Endometrium (tissue), 2 donors: ENCODE measurements around the gene ENSA.
"Not testable (repeated sequence)": the region's sequence is repeated elsewhere in the genome, so short reads cannot be mapped to it uniquely, and the experiment has no call there.

Source experiments
- FAIRE-seq: peaks from 2 replicates; lab custom pipeline; 2012; peaks lifted over from hg19 to GRCh38; lab: Jason Lieb, UNC
- donor health status: control.
- donor health status: control.

ENSA gene, protein sequence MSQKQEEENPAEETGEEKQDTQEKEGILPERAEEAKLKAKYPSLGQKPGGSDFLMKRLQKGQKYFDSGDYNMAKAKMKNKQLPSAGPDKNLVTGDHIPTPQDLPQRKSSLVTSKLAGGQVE

DNA sequence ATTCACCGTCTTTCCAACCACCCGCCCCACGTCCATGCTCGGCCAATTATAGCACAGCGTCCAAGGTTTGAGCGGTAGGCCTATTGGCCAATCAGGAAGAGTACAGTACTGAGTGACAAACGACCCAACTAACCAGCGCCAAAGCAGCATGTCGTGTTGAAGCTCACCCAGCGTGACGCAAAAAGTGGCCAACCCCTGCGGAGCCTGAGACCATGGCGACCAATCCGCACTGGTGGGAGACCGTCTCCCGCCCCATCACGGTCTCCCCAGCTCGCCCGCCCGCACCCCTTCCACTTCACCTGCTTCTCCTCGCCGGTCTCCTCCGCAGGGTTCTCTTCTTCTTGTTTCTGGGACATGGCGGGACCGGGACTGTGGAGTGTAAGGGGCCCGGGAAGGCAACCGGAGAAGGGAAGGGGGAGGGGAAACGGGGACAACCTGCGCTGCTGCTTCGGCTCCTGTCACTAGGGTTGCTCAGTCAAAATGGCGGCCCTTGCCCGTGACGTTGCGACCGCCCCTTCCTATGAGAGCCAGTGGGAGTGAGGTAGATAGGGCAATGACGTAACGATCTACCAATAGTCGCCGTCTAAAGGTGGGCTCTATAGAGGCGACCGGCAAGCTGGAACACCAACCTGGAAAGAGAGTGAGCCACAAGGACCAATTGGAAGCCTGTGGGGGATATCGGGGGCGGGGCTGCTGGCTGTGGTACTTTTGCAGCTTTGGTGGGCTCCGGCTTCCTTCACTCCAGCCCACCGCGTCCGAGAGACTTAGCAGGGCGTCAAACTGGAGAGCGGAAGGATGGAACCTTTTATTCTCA, at the start of gene ENSA:
Gene ENSA (minus strand): TSS at position 498 of the 814 bp plus-strand sequence. CDS start 142 bp downstream, at position 356.
- FAIRE-seq = peak; percentile 95

DNA sequence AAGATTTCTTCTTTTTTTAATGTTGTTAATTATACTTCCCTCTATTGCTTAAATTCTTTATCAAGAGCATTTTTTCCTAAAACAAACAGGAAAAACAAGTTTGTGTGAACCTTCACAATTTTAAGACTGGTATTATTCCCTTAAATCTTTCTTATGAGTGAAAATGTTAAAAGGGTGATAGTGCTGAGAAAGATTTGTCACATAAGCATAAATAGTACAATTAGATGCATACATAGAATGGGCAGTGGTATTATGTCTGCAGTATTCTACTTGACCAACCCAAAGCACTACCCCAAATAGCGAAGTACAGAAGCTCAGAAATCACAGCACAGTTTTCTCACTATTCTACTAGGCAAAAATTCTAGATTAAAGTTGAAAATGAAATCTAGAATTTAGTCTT, 49.6 kb upstream of the ENSA start:
- no peak for FAIRE-seq

DNA sequence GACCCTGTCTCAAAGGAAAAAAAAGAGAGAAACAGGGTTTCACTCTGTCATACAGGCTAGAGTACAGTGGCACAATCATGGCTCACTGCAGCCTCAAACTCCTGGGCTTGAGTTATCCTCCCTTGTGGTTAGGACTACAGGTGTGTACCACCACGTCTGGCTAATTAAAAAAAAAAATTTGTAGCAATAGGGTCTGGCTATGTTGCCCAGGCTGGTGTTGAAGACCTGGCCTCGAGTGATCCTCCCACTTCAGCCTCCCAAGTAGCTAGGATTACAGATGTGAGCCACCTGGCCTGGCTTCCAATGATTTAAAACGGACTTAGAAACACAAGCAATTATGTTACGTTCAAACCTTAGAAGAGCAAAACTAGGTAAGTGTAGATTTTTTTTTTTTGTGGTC, 45.5 kb upstream of the ENSA start:
- FAIRE-seq = no peak

DNA sequence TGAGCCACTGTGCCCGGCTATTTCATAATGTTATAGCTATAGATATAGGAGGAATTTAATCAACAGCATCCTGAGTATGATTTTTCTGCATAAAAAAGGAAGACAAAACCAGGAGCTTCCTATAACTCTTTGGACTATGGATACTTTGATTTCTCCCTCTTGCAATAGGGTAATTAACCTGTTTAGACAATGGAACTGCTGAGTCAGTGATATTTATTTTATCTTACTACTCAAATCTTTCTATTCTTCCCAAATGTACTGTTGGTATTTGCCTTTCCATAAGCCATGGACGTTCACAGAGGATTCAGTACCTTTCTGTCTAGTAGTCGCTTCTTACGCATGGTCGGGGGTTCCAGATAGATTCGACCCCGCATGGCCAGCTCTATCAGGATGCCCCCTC, 33.9 kb upstream of the ENSA start:
- no peak for FAIRE-seq

DNA sequence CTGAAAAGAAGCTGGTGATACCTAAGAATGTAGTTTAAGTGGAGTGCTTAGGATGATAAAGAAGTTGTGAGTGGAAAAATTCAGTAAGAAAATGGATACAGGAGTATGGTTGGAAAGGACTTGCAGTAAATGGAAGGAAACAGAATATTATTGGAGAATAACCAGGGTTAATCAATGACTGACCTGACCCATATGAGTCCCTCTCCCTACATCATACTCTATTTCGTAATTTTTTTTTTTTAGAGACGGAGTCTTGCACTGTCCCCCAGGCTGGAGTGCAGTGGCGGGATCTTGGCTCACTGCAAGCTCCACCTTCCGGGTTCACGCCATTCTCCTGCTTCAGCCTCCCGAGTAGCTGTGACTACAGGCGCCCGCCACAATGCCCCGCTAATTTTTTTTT, 33.4 kb upstream of the ENSA start:
- FAIRE-seq = no peak

DNA sequence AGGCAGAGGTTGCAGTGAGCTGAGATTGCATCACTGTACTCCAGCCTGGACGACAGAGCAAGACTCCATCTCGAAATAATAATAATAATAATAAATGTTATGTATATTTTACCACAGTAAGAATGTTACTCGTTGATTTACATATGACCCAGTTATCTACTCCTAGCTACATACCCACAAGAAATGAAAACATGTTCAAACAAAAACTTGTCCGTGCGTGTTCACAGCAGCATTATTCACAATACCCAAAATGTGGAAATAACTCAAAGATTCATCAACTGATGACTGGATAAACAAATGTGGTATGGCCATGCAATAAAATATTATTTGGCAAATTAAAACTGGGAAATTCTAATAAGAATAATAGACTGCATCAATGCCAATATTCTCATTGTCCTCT, 31.7 kb upstream of the ENSA start:
- no peak for FAIRE-seq

DNA sequence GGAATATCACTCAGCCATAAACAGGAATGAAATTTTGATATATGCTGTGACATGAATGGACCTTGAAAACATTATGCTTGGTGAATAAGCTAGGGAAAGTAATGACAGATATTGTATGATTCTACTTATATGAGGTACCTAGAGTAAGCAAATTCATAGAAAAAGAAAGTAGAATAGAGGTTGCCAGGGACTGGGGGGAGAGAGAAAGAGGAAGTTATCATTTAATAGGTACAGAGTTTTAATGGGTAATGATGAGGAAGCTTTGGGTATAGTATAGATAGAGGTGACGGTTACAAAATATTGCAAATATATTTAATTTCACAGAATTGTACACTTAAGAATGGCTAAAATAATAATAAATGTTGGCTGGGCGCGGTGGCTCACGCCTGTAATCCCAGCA, 31.2 kb upstream of the ENSA start:
- FAIRE-seq = no peak

DNA sequence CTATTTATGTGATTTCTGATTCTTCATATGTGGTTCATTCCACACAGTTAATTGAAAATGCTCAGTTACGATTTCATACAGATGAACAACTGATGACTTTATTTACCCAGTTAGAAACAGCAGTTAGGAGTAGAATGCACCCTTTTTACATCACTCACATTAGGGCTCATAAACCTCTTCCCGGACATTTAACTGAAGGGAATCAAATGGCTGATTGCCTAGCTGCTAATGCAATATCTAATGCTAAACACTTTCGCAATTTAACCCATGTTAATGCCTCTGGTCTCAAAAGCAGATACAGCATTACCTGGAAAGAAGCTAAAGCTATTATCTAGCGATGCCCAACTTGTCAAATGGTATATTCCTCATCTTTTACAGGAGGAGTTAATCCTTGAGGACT, 27.7 kb upstream of the ENSA start:
- not testable (repeated sequence) for FAIRE-seq

DNA sequence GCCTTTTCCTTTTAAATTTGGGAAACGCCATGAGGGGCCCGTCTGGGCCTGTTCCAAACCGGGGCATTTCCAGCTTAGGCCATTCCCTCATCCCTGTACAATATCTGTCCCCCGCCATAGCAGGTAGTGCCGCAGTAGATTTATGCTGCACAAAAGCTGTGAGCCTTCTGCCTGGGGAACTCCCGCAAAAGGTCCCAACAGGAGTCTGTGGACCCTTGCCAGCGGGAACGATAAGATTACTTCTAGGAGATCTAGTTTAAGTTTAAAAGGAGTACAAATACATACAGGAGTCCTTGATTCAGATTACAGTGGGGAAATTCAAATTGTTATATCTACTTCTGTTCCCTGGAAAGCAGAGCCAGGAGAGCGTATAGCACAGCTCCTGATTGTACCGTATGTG, 25.2 kb upstream of the ENSA start:
- not testable (repeated sequence) for FAIRE-seq

DNA sequence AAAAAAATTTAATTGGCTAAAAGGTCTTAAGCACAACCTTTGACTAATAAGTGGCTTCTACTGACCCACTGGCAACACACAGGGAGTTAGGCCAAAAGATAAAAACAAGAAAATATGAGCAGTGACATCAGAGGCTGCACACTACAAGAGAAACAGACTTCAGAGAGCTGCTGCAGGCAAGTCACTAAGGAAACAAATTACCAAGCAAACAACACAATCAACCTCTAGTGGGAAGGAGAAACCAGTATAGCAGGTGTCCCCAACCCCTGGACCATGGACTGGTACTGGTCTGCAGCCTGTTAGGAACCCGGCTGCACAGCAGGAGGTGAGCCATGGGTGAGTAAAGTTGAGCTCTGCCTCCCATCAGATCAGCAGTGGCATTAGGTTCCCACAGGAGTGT, 20.8 kb upstream of the ENSA start:
- FAIRE-seq = no peak

DNA sequence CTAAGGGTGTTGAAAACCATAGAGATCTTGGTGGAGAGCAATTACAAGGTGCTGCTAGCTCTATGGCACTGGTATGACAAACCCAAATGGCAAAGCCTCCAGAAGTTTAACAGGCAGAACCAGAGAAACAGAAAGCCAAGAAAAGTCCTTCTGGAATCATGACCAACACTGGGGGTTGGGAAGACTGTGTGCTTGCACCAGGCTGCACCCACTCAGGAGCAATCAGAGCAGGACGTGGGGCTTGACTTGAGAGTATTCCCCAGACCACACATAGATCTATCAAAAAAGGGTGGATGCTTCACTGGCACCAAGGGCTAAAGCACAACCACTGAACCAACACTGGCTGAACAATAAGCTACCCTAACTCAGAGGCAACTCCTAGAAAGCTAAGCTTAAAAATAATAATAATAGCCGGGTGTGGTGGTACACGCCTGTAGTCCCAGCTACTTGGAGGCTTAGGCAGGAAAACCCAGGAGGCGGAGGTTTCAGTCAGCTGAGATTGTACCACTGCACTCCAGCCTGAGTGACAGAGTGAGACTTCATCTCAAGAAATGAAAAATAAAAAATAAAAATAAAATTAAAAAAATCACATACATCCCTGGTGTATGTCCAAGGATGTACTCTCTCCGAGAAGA, 20.1 kb upstream of the ENSA start:
- FAIRE-seq = no peak

DNA sequence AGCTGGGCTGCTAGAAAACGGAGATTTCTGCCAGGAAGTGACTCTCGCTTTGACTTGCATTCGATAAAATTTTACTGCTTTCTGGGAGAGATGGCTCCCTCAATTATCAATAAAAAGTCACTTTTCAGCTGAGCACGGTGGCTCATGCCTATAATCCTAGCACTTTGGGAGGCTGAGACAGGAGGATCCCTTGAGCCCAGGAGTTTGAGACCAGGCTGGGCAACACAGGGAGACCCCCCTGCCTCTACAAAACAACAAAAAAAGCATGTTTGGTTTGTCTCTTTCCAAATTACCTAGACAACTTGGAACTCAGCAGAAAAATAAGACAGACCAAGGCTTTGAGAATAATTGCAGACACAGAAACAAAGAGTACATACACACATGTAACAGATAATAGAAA, 12.9 kb upstream of the ENSA start:
- FAIRE-seq = no peak

DNA sequence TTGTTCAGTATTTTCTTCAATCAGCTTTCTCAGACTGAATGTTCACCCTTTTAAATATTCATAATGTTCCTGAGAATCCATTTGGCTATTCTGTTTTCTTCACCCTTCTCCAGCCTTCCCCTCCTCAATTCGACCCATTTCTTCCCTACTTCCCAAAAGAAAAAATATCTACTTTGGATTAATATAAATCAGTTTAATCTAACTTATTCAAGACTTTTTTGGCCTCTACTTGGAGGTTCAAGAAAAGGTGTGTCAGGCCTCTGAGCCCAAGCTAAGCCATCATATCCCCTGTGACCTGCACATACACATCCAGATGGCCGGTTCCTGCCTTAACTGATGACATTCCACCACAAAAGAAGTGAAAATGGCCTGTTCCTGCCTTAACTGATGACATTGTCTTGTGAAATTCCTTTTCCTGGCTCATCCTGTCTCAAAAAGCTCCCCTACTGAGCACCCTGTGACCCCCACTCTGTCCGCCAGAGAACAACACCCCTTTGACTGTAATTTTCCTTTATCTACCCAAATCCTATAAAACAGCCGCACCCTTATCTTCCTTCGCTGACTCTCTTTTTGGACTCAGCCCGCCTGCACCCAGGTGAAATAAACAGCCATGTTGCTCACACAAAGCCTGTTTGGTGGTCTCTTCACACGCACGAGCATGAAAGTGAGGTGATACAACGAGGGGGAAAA, 11.9 kb upstream of the ENSA start:
- not testable (repeated sequence) for FAIRE-seq

DNA sequence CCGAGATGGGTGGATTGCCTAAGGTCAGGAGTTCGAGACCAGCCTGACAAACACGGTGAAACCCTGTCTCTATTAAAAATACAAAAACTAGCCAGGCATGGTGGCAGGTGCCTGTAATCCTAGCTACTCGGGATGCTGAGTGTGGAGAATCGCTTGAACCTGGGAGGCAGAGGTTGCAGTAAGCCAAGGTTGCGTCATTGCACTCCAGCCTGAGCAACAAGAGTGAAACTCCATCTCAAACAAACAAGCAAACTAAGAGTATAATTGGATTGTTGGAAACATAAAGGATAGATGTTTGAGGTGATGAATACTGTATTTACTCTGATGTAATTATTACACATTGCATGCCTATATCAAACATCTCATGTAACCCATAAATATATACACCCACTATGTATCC, 9.0 kb upstream of the ENSA start:
- FAIRE-seq = not testable (repeated sequence)

DNA sequence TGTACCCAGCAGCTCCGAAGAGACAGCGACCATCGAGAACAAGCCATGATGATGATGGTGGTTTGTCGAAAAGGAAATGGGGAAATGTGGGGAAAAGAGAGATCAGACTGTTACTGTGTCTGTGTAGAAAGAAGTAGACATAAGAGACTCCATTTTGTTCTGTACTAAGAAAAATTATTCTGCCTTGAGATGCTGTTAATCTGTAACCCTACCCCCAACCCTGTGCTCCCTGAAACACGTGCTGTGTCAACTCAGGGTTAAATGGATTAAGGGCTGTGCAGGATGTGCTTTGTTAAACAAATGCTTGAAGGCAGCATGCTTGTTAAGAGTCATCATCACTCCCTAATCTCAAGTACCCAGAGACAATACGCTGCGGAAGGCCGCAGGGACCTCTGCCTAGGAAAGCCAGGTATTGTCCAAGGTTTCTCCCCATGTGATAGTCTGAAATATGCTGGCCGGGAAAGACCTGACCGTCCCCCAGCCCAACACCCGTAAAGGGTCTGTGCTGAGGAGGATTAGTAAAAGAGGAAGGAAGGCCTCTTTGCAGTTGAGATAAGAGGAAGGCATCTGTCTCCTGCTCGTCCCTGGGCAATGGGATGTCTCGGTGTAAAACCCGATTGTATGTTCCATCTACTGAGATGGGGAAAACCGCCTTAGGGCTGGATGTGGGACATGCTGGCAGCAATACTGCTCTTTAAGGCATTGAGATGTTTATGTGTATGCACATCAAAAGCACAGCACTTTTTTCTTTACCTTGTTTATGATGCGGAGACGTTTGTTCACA, 5.6 kb upstream of the ENSA start:
- FAIRE-seq = not testable (repeated sequence)

DNA sequence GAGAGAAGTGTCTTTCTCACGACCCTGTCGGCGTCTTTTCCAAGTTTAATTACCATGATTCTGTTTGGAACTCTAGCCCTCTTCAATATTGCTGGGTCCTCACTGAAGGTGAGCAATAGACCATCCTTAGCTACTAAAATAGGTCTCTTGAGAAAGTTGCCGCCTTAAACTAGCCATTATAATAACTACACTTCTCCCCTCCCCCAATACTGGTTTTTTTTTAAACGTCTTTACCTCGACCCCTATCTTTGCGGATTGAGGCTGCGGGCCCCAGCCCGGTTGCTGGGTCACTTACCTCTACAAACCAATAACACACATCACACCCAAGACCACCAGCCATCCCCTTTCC, 672 bp downstream of the ENSA start:
- FAIRE-seq = no peak

DNA sequence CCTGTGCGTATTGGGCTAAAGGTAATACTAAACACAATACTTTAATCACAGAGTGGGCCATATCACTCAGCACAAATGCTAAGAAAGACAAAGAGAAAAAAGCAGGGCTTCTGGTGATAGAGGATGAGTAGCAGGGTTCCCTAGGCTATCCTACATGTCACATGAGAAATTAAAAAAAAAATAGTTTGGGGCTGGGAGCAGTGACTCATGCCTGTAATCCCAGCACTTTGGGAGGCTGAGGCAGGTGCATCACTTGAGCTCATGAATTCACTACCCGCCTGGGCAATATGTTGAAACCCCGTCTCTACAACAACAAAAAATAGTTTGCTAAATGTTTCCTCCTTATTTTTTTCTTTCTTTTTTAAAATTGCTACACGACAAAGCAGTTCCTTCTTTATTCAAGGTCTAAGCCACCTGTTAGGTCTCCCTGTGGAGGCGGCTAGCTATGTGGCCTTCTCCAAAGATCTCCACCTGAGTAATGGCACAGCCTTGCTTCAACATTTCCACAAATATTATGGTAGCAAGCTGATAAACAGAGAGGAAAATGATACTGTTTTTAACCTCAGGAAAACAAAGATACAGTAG, 1.5 kb downstream of the ENSA start:
- no peak for FAIRE-seq

DNA sequence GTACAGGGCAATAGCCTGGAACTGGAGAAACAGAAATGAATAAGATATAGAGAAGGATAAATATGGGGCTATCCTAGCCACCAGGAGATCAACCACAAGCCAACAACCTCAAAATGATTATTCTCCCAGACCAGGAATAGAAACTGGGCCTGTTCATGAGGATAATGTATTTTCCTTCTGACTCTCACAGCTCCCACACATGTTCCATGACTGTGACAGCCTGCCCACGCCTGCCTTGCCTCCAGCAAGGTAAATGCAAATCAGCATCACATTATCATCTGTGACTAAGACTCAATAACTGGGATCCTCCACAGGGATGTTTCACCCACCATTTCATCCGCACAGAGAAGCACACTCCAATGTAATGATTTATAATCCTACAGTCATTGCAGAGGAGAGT, 3.3 kb downstream of the ENSA start:
- FAIRE-seq = no peak

DNA sequence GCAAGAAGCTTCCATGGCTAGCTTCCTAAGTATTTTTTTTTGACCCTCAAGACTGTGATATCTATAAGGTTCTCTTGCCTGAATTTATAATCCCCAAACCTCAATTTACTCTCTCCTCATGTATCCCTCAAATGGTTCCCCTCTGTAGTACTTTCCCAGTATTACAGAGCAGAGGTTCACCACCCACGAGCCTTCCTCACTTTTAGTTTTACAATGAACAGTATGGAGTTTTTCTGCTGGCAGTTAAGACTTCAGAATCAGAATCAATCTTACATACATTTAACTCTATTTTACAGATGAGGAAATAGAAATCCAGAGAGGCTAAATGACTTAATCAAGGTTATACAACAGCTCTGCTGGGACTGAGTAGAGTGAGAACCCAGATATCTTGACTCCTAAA, 4.9 kb downstream of the ENSA start:
- not testable (repeated sequence) for FAIRE-seq

DNA sequence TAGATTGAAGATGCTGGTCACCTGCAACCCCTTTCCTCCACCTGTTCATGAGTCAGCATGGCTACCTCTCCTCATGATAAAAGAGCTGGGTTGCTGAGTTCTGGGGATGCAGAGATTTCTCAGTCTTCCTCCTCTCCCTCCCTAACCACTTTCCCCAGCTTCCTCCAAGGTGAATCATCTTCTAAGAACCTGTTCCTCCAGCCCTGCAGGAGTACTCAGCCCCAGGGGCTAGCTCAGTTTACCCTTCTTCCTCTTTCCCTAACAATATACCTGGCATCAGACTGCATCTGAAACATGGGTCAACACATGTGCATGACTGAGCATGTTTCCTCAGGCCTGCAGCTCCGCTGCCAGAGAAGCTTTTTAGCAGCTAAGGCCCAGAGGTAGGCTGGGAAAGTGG, 5.3 kb downstream of the ENSA start:
- not testable (repeated sequence) for FAIRE-seq

DNA sequence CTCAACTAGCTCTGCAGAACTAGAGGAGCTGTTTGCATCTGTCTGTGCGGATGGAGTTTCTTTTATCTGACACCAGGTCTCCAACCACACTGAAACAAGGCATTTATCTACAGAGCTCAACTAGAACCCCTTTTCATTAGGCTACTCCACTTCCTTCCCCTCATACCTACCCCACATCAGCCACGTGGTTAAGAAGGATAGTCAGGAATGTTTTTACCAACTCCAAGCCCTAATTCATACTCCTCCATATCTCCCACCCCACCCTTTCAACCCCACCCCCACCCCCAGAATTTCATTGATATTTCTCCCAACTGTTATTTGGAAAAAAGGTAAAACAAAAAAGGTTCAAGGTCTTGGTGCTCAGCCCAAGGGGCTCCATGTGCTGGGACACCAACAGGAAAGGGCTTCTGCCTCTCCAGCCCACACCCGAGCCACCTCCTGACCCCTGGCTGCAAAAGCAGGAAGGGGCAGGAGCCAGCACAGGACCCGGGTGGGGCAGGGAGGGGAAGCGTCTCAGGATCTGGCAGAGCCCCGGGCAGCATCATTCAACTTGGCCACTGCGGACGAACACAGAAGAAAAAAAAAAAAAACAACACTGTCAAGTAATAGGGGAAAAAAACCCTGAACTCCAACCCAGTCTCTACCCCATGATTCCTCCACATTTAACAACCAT, 7.0 kb downstream of the ENSA start:
- FAIRE-seq = no peak
